Neutrophil (primary cell): ENCODE measurements around the gene CENPVL3.

Experiments
- H3K27ac ChIP-seq: fragments of 200-600 bp; sonication (generic); 2 replicates; pipeline ENCODE4 v1.5.1; 2016; ENCODE audit warnings: mild to moderate bottlenecking, moderate library complexity
- H3K27me3 ChIP-seq: fragments of 200-600 bp; sonication (generic); 2 replicates; pipeline ENCODE4 v1.6.0; 2016; ENCODE audit warnings: mild to moderate bottlenecking
- H3K36me3 ChIP-seq: fragments of 200-600 bp; sonication (generic); 2 replicates; pipeline ENCODE4 v1.5.1; 2017
- H3K4me1 ChIP-seq, 2 experiments: fragments of 200-600 bp in 1 of 2; sonication (generic) in 1 of 2; 1 replicate in 1 of 2; 2 replicates in 1 of 2; pipeline versions ENCODE4 v1.5.1 to v1.6.1; 2013 to 2016; ENCODE audit warnings: low read depth in 1 of 2, low read length in 1 of 2, mild to moderate bottlenecking in 1 of 2, moderate library complexity in 1 of 2; ENCODE audit not compliant: control insufficient read depth in 1 of 2, insufficient read depth in 1 of 2
- H3K4me3 ChIP-seq, 2 experiments: fragments of 200-600 bp in 1 of 2; sonication (generic) in 1 of 2; 1 replicate in 1 of 2; 2 replicates in 1 of 2; pipeline ENCODE4 v1.5.1; 2013 to 2016; ENCODE audit warnings: low read depth in 1 of 2, low read length in 1 of 2, mild to moderate bottlenecking in 1 of 2, moderate library complexity in 1 of 2
- H3K9me3 ChIP-seq: fragments of 200-600 bp; sonication (generic); 2 replicates; pipeline ENCODE4 v1.5.1; 2016
- TF ChIP-seq, protein P1 (sequence below): fragments of 200-600 bp; sonication (generic); IDR thresholded peaks from 2 replicates; pipeline ENCODE4 v1.5.1; 2016; ENCODE audit warnings: antibody characterized with exemption

Gene CENPVL3

DNA sequence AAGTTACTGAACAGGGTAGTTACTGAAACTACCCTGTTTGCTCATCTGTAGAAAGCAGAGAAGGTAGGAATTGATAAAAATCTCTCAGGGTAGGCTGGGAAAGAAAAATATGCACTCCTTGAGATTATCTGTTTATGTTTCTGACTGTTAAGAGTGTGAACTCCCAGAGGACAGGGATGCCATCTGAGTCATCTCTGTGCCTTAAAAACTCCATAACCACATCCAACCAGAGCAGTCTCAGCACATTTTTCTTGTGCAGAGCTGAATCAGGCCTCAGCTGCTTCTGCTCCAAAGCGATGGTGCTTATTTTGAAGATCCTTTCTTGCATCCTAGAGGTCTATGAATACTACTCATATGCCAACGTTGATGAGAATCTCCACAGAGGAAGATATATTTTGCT is 9.9 kb downstream of the CENPVL3 start:
- Histone ChIP-seq H3K27ac (no peak overlapping the region), H3K36me3 (no peaks in the 10 kb centered on the region), H3K9me3 (no peaks in the 10 kb centered on the region), H3K27me3 (no peaks in the 10 kb centered on the region), H3K4me3 (no peak overlapping the region), H3K4me1 (no peaks in the 10 kb centered on the region)
- TF ChIP-seq, protein P1, sequence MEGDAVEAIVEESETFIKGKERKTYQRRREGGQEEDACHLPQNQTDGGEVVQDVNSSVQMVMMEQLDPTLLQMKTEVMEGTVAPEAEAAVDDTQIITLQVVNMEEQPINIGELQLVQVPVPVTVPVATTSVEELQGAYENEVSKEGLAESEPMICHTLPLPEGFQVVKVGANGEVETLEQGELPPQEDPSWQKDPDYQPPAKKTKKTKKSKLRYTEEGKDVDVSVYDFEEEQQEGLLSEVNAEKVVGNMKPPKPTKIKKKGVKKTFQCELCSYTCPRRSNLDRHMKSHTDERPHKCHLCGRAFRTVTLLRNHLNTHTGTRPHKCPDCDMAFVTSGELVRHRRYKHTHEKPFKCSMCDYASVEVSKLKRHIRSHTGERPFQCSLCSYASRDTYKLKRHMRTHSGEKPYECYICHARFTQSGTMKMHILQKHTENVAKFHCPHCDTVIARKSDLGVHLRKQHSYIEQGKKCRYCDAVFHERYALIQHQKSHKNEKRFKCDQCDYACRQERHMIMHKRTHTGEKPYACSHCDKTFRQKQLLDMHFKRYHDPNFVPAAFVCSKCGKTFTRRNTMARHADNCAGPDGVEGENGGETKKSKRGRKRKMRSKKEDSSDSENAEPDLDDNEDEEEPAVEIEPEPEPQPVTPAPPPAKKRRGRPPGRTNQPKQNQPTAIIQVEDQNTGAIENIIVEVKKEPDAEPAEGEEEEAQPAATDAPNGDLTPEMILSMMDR = no peak

DNA sequence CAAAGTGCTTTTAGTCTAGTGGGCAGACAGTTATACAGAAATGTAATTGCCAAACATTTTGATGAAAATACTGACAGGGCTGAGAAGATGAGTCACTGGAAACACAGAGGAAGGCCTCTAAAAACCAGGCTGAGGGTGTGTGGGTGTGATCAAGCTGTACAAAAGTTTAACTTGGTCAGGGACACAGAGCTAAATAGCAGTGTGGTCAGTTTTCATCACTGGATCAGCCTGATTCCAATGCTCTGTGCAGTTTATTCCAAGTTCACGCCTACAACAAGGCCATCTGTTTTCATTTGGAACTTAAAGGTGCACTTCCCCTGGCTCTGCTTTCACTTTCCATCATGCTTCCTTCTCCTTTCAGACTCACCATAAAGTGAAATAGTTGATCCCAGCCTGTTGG is 10.6 kb downstream of the CENPVL3 start:
- no peak overlapping the region for H3K27ac ChIP-seq

DNA sequence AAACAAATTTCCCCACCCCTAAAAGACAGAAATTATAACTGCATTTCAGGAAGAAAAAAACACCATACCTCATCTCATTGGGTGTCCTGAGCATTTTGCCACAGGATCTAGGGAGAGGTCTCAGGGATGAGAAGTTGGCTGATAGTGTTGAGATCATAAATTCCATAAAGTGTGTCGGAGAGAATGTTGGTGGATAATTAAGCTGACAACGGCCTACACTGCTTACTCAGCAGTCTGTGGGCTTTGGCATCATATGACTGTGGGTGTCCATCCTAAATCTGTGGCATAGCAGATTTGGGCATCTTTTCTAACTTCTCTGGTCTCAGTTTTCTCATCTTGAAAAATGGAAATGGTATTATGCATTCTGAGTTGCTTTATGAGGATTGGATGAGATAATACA is 12.3 kb downstream of the CENPVL3 start:
- Histone ChIP-seq H3K4me3 (no peak overlapping the region), H3K27me3 (no peaks in the 10 kb centered on the region), H3K27ac (no peak overlapping the region), H3K36me3 (no peaks in the 10 kb centered on the region), H3K9me3 (no peaks in the 10 kb centered on the region), H3K4me1 (no peaks in the 10 kb centered on the region)
- TF ChIP-seq, protein P1 = no peak

More for the DNA sequence above, 10.6 kb downstream of the CENPVL3 start:
- H3K9me3 ChIP-seq = no peaks in the 10 kb centered on the region
- H3K27me3 ChIP-seq = no peaks in the 10 kb centered on the region
- no peaks in the 10 kb centered on the region for H3K4me1 ChIP-seq
- H3K4me3 ChIP-seq = no peak overlapping the region
- TF ChIP-seq, protein P1 = no peak
- H3K36me3 ChIP-seq = no peaks in the 10 kb centered on the region

DNA sequence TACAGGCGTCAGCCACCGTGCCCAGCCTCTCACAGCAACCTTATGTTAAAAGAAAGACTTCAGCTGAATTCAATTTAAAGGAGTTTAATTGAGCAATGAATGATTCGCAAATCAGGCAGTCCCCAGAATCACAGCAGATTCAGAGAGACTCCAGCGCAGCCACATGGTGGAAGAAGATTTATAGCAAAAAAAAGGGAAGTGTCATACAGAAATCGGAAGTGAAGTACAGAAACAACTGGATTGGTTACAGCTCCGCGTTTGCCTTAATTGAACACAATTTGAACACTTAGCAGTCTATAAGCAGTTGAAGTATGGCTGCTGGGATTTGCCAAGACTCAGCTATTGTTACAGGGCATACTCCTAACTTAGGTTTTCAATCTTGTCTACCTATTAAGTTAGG is 19.8 kb downstream of the CENPVL3 start:
- Histone ChIP-seq H3K27me3 (no peaks in the 10 kb centered on the region), H3K4me1 (no peaks in the 10 kb centered on the region), H3K27ac (no peak overlapping the region), H3K36me3 (no peaks in the 10 kb centered on the region), H3K9me3 (no peaks in the 10 kb centered on the region), H3K4me3 (no peak overlapping the region)
- TF ChIP-seq, protein P1 = no peak

DNA sequence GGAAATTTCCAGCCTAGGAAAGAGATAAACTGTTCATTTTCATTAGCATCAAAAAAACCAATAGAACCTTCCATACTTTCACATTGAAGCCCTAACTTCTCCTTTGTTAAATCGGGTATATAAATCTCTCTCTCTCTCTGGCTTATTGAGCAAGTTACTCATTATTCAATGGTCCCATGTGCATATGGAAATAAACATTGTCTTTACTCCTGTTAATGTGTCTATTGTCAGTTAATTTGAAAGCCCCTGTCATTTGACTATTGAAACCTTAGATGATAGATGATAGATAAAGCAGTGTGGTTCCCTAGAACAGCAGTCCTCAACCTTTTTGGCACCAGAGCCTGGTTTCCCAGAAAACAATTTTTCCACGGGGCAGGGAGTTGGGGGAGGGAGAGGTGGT is 46.8 kb downstream of the CENPVL3 start:
- H3K4me1 ChIP-seq = no peaks in the 10 kb centered on the region
- no peaks in the 10 kb centered on the region for H3K27me3 ChIP-seq
- H3K36me3 ChIP-seq = no peaks in the 10 kb centered on the region
- no peak overlapping the region for H3K27ac ChIP-seq
- H3K9me3 ChIP-seq = no peaks in the 10 kb centered on the region
- TF ChIP-seq, protein P1 = no peak
- H3K4me3 ChIP-seq = no peak overlapping the region

DNA sequence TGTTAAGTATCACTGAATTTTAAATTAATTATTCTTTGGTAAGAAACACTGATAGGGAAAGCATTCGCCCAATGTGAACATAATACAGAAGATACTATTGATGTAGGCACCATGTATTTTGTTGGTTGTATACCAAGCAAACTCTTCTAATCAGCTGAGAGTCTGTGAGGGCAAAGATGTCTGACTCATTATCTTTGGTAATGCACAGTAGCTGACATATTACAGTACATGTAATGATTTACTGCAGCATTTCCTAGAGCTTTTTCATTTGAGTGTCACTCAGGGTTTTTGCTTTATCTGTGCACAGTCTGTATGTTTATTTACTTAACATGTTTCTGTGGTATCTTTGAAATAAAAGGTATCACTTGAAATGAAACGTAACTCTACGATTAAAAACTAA is 49.2 kb downstream of the CENPVL3 start:
- no peak overlapping the region for H3K27ac ChIP-seq
- no peaks in the 10 kb centered on the region for H3K27me3 ChIP-seq
- H3K9me3 ChIP-seq = no peaks in the 10 kb centered on the region
- no peaks in the 10 kb centered on the region for H3K36me3 ChIP-seq
- no peaks in the 10 kb centered on the region for H3K4me1 ChIP-seq
- no peak overlapping the region for H3K4me3 ChIP-seq
- TF ChIP-seq, protein P1 = no peak
